GM23338 (cell line): ENCODE measurements around the gene TPM1.

Experiments used
- CTCF ChIP-seq, 2 experiments: fragments of 200-600 bp in 1 of 2; sonication (generic) in 1 of 2; conservative IDR thresholded peaks; 2 replicates each; pipeline versions ENCODE4 v1.5.1 to v1.6.1; 2016 to 2017; ENCODE audit warnings: antibody characterized with exemption in 2 of 2, low read depth in 2 of 2, mild to moderate bottlenecking in 2 of 2, moderate library complexity in 1 of 2
- EZH2phosphoT487 ChIP-seq: fragments of 200-600 bp; sonication (generic); IDR thresholded peaks from one replicate; pipeline ENCODE4 v1.8.1; 2018; ENCODE audit warnings: antibody characterized with exemption; ENCODE audit not compliant: unreplicated experiment

- TF ChIP-seq CTCF (conservative IDR thresholded peaks at IDR 0.05; ENCODE audit: low read depth in 2 of 2), result no peak
- TF ChIP-seq EZH2phosphoT487, result no peak
Measured at GRCh38 chr15:63039811-63040210, 2.7 kb upstream of the TPM1 start.
